ENCODE results near the gene DPH2.

DNA sequence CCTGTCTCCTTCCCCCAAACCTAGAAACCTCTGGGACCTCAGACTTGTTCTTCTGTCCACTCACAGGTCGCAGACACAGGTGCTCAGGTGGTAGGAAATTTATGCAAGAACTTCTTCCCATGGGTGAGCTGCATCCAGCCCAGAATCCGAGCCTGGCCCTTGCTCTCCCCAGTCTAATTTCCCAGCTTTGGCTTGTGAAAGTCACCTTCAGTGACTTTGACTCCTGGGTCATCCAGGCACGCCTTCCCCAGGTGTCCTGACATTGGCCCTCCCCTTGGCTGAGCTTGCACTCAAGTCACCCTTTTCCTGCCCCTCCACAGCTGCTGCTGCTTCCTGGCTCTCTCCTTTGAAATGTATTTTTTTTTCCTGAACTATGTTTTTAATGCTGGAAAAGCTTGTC lies 16.4 kb upstream of the DPH2 start:
- TF ChIP-seq, protein P1, sequence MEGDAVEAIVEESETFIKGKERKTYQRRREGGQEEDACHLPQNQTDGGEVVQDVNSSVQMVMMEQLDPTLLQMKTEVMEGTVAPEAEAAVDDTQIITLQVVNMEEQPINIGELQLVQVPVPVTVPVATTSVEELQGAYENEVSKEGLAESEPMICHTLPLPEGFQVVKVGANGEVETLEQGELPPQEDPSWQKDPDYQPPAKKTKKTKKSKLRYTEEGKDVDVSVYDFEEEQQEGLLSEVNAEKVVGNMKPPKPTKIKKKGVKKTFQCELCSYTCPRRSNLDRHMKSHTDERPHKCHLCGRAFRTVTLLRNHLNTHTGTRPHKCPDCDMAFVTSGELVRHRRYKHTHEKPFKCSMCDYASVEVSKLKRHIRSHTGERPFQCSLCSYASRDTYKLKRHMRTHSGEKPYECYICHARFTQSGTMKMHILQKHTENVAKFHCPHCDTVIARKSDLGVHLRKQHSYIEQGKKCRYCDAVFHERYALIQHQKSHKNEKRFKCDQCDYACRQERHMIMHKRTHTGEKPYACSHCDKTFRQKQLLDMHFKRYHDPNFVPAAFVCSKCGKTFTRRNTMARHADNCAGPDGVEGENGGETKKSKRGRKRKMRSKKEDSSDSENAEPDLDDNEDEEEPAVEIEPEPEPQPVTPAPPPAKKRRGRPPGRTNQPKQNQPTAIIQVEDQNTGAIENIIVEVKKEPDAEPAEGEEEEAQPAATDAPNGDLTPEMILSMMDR (IDR thresholded peaks at IDR 0.05; ENCODE audit: poor library complexity, severe bottlenecking) = no peak
- TF ChIP-seq EZH2 (IDR thresholded peaks at IDR 0.05; ENCODE audit: borderline replicate concordance, insufficient read depth, low read length, poor library complexity, severe bottlenecking) (no peak), POLR2AphosphoS5 (IDR thresholded peaks at IDR 0.05) (no peak), TAF1 (IDR thresholded peaks at IDR 0.05; ENCODE audit: low read depth) (no peak), MXI1 (conservative IDR thresholded peaks at IDR 0.05; ENCODE audit: poor library complexity, severe bottlenecking) (no peak), EP300 (conservative IDR thresholded peaks at IDR 0.05; ENCODE audit: poor library complexity, severe bottlenecking) (no peak), SMC3 (conservative IDR thresholded peaks at IDR 0.05; ENCODE audit: poor library complexity) (no peak), RAD21 (conservative IDR thresholded peaks at IDR 0.05) (no peak)
- TF ChIP-seq, protein P2, sequence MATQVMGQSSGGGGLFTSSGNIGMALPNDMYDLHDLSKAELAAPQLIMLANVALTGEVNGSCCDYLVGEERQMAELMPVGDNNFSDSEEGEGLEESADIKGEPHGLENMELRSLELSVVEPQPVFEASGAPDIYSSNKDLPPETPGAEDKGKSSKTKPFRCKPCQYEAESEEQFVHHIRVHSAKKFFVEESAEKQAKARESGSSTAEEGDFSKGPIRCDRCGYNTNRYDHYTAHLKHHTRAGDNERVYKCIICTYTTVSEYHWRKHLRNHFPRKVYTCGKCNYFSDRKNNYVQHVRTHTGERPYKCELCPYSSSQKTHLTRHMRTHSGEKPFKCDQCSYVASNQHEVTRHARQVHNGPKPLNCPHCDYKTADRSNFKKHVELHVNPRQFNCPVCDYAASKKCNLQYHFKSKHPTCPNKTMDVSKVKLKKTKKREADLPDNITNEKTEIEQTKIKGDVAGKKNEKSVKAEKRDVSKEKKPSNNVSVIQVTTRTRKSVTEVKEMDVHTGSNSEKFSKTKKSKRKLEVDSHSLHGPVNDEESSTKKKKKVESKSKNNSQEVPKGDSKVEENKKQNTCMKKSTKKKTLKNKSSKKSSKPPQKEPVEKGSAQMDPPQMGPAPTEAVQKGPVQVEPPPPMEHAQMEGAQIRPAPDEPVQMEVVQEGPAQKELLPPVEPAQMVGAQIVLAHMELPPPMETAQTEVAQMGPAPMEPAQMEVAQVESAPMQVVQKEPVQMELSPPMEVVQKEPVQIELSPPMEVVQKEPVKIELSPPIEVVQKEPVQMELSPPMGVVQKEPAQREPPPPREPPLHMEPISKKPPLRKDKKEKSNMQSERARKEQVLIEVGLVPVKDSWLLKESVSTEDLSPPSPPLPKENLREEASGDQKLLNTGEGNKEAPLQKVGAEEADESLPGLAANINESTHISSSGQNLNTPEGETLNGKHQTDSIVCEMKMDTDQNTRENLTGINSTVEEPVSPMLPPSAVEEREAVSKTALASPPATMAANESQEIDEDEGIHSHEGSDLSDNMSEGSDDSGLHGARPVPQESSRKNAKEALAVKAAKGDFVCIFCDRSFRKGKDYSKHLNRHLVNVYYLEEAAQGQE (IDR thresholded peaks at IDR 0.05; ENCODE audit: borderline replicate concordance) = no peak
